GM18526 (cell line): Measurements from ENCODE around the gene ALKBH7.

ENCODE experiments used
- POLR2A ChIP-seq: IDR thresholded peaks from 3 replicates; pipeline ENCODE4 v1.6.1; 2011; ENCODE audit not compliant: insufficient read length; ENCODE audit errors: extremely low read depth

ALKBH7 gene, protein sequence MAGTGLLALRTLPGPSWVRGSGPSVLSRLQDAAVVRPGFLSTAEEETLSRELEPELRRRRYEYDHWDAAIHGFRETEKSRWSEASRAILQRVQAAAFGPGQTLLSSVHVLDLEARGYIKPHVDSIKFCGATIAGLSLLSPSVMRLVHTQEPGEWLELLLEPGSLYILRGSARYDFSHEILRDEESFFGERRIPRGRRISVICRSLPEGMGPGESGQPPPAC

DNA sequence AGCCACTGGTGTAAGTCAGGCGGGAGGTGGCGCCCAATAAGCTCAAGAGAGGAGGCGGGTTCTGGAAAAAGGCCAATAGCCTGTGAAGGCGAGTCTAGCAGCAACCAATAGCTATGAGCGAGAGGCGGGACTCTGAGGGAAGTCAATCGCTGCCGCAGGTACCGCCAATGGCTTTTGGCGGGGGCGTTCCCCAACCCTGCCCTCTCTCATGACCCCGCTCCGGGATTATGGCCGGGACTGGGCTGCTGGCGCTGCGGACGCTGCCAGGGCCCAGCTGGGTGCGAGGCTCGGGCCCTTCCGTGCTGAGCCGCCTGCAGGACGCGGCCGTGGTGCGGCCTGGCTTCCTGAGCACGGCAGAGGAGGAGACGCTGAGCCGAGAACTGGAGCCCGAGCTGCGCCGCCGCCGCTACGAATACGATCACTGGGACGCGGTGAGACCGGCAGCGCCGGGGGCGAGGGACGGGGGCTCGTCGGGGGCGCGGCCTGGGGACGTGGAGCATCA lies at the start of gene ALKBH7:
ALKBH7 (plus strand) TSS at position 201 of the 502 bp plus-strand sequence; CDS start at position 228, 27 bp downstream.
- TF ChIP-seq POLR2A = no peak

DNA sequence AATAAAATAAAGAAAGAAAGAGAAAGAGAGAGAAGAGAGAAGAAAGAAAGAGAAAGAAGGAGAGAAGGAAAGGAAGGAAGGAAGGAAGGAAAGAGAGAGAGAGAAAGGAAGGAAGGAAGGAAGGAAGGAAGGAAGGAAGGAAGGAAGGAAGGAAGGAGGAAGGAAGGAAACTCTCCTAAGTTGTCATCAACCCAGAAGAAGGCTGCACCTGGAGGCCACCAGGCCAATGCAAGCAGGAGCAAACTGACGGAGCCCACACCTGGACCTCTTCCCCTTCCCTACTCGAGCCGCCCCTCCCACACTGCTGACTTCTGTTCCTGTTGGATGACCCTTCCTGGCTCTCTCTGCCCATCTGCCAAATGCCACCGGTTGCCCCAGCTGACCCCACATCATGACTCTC lies 47.8 kb upstream of the ALKBH7 start:
- no peak for TF ChIP-seq POLR2A

DNA sequence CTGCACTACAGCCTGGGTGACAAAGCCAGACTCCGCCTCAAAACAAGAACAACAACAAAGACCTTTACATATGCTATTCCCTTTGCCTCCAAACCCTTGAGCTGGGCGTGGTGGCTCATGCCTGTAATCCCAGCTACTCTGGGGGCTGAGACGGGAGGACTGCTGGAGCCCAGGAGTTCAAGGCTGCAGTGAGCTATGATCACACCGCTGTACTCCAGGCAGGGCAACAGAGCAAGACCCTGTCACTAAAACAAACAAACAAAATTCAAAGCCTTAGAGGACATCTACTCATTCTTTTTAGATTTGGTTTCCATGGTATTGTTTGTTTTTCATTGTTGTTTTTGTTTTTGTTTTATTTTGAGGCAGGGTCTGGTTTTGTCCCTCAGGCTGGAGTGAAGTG lies 47.0 kb upstream of the ALKBH7 start:
- no peak for TF ChIP-seq POLR2A

DNA sequence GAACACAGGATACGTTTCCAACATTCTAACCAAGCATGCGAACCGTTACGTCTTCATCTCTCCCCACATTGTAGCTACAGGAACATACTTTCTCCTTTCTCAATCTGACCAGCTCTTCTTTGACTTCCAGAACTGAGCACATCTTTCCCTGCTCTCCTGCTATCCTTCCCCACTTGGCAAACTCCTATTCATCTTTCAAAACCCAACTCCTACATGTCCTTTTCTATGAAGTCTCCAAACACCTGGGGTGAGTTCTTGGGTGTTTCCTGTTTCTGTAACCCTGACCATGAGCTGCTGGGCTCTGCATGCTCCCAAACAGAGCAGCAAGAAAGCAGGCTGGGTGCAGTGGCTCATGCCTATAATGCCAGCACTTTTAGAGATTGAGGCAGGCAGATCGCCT lies 45.8 kb upstream of the ALKBH7 start:
- no peak for TF ChIP-seq POLR2A

DNA sequence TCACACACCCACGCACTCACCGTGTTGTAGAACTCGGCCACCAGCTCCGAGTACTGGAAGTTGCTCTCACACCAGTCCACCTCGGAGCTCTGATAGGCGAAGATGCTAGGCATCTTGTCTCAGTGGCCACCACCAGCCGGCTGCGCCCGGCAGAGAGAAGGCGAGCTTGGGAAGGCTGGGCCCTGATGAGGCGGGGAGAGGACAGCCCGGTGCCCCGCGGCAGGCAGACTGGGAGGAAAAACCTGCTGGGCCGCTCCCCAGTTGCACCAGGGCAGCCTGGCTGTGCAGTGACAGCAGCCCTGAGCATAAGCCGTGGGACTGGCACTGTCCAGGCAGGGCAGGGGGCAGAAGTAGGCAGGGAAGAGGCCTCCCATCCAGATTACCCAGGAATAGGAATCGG lies 39.2 kb upstream of the ALKBH7 start, which contains the start of gene ACER1:
ACER1 (minus strand) TSS at position 174 of the 400 bp plus-strand sequence; CDS start at position 113, 61 bp downstream.
- no peak for TF ChIP-seq POLR2A

DNA sequence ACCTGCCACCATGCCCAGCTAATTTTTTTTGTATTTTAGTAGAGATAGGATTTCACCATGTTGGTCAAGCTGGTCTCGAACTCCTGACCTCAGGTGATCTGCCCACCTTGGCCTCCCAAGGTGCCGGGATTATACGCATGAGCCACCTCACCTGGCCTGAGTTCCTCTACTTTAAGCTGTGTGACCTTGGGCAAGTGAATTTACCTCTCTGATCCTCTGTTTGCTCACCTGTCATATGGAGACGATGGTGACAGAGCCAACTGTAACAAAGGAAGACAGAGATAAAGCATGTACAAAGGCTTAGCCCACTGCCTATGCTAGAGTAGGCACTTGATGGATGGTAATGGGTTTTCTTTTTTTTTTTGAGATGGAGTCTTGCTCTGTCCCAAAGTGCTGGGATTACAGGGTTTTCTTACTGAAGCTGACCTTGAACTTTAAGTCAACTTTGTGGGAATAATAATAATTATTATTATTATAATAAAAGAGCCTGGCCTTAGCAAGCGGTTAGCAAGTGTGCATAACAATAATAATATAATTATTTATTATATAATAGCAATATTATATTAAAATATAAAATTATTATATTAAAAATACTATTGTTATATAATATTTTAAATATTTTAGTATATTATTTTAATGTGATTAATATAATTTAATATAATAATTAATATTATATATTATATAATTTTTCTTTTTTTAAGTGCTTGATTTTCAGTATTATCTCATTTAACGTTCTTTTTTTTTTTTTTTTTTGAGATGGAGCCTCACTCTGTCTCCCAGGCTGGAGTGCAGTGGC lies 37.9 kb upstream of the ALKBH7 start:
- TF ChIP-seq POLR2A = no peak

DNA sequence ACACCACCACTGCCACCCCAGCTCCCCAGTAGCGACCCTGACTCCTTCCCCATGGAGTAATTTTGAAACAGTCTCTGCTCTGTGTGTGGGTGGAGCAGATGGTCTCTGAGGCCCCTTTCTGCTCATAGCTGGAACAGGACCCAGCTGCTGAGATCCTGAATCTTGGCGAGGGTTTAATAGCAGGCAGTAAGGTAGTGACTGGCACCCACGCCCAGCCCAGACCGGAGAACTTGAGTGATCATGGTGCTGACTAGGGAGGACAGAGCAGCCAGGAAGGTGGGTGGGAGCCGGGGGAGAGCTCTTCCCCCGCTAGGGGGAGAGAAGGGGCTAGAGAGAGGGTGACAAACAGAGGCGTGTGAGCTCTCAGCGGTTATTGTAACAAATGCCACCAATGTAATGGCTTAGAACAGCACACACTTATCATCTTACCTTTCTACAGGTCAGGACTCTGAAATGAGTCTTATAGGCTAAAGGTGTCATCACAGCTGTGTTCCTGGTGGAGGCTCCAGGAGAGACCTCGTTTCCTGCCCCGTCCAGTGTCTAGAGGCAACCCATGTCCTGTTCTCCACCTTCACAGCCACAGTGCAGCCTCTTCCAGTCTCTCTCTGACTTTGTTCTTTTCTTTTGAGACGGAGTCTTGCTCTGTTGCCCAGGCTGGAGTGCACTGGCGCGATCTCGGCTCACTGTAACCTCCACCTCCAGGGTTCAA lies 31.9 kb upstream of the ALKBH7 start:
- no peak for TF ChIP-seq POLR2A

DNA sequence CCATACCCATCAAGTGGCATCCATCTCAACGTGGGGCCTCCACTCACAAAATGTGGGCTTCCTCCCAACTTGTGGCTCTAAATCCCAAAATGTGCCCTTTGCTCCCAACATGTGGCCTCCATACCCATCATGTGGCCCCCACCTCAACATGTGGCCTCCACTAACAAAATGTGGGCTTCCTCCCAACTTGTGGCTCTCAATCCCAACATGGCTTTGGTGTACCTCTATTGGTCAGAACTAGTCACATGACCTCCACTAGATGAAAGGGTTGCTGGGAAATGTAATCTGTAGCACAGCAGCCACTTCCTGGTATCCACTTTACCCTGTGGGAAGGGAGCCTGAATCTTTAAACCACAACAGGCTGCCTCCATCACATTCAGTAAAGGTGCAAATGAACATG lies 29.1 kb upstream of the ALKBH7 start:
- TF ChIP-seq POLR2A = no peak

DNA sequence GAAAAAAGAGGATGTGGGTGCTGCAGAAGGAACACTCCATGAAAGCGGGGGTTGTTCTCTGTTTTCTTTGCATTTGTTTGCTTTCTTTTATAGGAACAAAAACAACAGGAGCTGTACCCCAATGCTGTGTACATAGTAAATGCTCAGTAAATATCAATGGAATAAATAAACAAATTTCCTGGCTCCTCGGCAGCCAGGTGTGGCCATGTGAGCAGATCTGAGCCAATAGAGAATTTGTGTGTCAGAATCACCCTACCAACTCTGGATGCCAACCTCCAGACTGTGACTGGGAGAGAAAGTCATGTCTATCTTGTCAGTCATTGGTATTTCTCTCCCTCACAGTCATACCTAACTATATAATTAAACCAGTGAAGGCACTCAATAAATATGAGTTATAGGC lies 21.9 kb upstream of the ALKBH7 start:
- TF ChIP-seq POLR2A = no peak

DNA sequence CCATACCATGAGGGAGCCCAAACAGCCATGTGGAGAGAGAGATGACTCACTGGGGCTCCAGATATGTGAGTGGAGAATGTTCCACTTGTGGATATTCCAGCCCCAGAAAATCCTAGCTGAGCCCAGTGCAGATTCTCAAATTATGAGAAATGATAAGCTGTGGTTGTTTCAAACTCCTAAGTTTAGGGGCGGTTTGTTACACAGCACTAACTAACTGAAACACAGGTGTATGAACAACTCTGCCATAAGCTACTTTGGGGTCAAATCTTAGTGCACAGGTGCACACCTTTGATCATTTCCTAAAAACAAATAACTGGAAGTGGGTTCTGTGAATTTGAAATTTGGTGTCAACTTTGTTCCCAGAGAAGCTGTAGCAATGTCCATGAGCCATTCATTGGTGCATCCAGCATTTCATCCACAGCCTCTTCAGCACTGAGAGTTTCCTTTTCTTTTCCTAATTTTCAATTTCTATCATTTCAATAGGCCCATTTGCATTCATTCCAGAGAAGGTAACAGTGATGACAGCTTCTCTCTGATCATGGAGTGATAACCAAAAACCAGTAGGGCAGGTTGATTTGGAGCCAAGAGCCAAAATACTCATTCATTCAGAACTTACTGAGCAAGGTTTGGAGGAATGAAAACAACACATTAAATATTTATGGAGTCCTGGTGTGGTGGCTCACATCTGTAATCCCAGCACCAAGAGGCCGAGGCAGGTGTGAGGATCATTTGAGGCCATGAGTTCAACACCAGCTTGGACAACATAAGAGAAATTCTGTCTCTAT lies 20.0 kb upstream of the ALKBH7 start:
- TF ChIP-seq POLR2A = no peak

DNA sequence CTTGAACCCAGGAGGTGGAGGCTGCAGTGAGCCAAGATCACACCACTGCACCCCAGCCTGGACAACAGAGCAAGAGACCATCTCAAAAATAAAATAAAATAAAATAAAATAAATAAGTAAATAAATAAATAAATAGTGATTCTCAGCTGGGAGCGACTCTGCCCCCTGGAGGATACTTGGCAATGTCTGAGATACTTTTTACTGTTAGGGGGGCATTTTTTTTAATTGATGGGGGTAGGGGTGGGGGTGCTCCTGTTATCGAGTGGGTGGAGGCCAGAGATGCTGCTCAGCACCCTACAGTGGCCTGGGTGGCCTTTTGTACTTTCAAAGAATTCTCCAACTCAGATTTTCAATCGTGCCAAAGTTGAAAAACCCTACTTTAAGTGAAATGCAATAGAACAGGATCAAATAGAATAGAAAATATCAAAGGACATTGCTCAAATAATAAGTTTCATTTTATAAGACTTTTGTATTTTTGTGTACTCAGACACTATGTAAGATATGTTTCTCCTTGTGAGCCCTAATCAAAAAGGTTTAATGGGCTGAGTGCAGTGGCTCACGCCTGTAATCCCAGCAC lies 18.4 kb upstream of the ALKBH7 start:
- TF ChIP-seq POLR2A = no peak

DNA sequence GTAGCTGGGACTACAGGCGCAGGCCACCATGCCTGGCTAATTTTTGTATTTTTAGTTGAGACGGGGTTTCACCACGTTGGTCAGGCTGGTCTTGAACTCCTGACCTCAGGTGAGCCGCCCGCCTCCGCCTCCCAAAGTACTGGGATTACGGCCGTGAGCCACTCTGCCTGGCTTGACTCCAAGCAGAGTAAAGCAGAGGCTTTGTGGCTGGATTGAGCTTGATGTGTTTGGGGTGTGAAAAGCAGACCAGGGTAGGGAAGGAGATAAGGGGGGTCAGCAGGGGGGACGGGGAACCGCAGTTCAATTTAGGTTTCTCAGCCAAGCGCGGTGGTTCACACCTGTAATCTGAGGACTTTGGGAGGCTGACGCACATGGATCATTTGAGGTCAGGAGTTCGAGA lies 15.4 kb upstream of the ALKBH7 start:
- no peak for TF ChIP-seq POLR2A

DNA sequence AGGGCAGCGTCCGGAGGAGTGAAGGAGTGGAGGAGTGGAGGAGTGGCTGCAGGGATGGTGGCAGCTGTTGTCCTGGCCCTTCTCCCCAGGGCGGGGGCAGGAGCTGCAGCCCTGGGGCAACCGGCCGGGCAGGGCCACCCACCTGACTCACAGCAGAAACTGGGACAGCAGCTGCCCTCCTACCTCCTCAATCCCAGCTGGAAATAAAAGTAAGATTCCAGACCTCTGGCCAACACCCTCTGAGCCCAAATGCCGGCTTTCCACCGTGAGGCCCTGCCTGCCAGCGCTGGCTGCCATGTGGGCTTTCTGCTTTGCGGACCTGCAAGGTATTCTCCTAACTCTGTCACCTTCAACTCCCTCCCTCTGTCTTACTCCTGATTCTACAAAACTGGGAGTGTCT lies 14.6 kb upstream of the ALKBH7 start:
- TF ChIP-seq POLR2A = no peak

DNA sequence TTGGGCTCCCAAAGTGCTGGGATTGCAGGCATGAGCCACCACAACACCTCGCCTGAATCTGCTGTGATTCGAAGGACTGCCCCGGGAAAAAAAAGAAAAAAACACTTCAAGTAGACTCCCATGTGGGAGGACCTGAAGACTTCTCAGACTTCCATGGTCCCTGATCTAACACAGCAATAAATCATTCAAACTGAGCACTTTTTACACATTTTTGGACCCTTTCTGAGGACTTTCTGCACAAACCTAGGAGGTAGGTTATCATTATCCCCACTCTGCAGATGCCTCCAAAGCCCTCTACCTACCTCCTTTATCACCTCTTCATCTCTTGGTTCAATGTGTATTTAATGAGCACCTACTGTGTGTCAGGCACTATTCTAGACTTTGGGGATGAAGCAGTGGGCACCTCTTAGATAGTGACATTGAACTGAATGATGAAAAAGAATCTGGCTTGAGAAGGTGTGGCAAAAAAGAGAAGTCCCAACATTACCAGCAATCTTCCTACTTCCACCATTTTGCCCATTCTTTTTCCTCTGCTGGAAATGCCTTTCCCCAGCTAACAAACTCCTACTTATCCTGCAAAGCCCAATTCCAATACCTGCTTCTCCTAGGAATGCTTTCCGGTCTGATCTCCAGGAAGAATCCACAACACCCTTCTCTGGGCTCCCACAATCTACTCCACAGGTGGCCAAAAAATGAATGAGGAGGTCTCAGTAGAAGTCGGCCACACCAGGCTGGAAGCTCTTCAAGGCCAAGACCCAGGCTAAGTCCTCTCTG lies 12.8 kb upstream of the ALKBH7 start:
- TF ChIP-seq POLR2A = no peak
